Kidney tubule cell (primary cell): ENCODE measurements around the gene CAMK1.
A peak's percentile ranks its signal among the peaks of the same experiment; 100 is the strongest.
"Not testable (repeated sequence)": the region's sequence is repeated elsewhere in the genome, so short reads cannot be mapped to it uniquely, and the experiment has no call there.

Source experiments
- DNase-seq: peaks from one replicate; pipeline ENCODE4 v3.0.0-alpha.2; 2018; ENCODE audit warnings: low spot score

CAMK1 gene

GRCh38 chr3:9771007-9771406 lies 1.3 kb upstream of the CAMK1 start:
- not testable (repeated sequence) for DNase-seq

DNA sequence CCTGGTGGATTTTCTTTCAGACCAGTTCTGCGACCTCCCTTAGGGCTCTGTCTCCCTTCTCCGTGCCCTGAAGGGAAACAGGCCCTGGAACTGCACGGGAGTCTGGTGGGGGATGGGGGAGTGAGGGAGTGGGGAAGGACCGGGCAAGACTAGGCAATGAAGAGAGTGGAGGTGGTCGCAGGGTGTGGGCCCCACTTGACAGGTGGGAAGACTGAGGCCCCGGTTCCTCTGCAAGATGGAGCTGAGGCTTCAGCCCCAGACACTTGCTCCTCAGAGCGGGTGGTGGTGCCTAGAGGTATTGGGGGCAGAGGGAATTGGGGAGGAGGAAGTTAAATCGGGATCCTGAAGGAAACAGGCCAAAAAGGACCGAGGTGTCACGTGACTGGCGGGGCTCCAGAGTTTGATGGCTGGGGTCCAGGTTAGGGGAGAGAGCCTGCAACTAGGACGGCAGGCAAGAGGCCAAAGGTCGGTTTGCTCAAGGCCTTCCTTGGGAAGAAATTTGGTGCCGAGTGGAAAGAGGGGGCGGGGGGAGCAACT lies 597 bp upstream of the CAMK1 start:
- no peak for DNase-seq

GRCh38 chr3:9769012-9769411 lies 735 bp downstream of the CAMK1 start:
- DNase-seq: no peak

DNA sequence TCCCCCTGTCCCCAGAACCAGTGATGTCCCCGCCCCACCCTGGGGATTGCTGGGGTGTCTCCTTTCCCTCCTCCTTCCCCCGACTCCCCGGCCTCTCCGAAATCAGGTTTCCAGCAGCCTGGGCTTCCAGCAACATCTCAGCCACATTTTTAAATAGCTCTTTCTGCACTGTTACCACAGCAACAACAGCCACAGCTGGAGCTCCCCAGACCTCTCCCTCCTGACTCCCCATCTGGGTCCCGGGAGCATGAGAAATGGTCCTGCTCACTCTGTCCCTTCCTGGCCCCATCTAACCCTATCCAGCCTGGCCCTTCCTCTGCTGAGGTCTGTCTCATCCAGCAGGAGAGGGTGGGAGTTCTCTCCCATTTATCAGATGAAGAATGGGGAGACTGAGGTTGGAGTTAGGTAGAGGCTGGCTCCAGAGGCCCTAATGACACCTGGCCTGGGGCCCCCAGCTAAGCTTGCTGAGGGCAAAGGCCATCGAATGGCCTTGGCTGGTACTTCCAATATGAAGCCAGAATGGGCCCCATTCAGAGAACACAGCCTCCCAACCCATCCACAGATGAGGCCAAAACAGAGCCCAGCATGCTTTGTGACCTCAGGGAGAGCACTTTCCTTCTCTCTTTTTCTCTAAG lies 1.5 kb downstream of the CAMK1 start:
- no peak for DNase-seq

GRCh38 chr3:9767418-9767817 lies 2.3 kb downstream of the CAMK1 start:
- DNase-seq: no peak

DNA sequence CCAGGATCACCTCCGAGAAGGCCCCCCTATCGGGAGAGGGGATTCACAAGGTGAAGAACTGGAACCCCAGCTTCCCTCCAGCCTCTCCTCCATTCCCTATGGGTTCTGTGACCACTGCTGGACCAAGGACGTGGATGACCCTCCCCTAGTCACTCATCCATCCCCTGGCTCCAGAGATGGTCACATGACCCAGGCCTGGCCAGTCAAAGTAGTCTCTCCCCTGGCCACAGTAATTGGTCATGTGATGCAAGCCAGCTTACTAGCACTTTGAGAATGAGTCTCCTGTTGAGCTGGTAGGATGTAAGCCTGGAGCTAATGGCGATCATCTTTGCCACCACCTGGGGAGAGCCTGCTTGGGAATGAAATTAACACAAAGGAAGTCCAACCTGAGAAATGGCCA lies 3.9 kb downstream of the CAMK1 start:
- peak; percentile 34 for DNase-seq

- no peak for DNase-seq
Observed at GRCh38 chr3:9762871-9763270, 6.9 kb downstream of the CAMK1 start.

DNA sequence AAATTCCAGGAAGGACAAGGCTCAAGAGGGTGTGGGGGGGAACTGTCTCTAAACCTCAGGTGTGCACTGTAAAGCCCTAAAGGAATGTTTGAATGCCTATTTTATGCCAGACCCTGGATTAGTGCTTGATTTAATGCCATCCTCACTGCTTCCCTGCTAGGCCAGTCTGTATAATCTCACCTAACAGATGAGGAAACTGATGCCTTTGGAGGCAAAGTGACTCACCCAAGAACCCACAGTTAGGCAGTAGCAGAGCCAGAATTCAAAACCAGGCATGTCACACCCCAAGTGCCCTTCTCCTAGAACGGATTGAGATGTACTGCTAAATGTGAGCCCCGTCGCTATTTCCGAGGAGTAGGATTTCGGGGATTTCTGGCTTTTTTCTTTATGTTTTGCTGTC lies 7.8 kb downstream of the CAMK1 start:
- no peak for DNase-seq

DNA sequence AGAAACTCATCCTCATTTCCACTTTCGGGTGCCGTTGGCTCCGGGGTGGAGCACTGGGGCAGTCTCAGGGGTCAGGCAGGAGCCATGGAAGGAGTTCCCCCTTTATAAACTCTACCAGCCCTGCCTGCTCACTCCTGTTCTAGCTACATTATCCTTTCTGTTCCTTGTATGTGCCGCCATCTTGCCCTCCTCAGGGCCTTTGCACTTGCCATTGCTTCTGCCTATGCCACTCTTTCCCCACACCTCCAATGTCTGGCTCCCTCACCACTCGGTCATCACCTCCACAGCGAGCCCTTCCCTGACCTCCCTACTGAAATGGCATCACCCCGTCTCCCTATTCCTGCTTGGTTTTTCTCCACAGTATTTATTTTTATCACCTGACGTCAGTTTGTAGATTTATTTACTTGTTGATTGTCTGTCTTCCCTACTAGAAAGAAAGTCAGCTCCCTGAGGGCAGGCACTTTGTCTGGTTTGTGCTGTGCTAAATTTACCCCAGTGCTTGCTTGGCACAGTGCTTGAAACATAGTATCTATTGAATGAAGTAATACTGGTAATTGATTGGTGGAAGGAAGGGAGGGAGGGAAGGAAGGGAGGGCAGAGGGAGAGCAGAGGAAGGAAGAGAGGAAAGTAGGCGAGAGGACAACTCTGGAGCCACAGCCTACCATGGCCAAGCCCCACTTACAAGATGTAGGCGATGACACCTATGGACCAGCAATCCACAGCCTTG lies 8.8 kb downstream of the CAMK1 start:
- DNase-seq: no peak

GRCh38 chr3:9757427-9757826 lies 12.3 kb downstream of the CAMK1 start:
- DNase-seq: no peak

DNA sequence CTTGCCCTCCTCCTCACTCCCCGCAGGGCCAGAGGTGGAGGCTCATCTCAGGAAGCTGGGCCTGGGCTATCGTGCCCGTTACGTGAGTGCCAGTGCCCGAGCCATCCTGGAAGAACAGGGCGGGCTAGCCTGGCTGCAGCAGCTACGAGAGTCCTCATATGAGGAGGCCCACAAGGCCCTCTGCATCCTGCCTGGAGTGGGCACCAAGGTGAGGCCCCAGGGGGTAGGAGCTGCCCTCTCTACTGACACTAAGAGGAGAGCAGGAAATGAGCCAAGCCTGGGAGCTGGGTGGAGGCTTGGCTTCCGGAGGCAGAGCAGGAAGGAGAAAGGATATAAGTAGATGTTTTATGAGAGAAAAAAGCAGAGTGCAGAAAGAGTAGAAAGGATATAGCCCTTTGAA lies 15.1 kb downstream of the CAMK1 start:
- peak; percentile 26 for DNase-seq

DNA sequence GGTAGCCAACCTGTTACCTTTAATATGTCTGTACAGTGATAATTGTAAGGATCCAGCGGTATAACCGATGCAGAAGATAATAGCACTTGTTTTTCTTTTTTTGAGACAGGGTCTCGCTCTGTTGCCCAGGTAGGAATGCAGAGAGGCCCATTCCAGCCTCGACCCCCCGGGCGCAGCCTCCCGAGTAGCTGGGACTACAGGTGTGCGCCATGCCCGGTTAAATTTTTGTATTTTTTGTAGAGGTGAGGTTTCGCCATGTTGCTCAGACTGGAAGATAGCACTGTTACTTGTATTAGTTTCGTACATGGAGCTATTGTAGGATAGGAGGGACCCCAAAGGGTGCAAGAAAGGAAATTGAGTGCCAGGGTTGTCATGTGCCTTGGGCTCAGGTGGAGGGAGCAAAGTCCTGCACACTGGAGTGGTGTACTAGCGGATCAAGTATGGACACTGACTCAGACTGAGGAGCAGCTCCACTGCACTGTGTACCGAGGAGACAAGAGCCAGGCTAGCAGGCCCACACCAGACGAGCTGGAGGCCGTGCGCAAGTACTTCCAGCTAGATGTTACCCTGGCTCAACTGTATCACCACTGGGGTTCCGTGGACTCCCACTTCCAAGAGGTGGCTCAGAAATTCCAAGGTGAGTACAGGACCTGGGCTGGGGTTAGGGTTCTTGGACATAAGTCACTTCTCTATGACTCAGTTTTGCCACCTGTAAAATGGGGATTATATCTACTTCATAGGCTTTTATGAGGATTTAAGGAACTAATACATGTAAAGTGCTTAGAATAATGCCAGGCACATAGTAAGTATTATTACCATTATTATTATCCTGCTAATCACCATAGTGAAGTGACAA lies 19.0 kb downstream of the CAMK1 start:
- peak; percentile 57 for DNase-seq

- peak; percentile 99 for DNase-seq
Observed at GRCh38 chr3:9749645-9750555, 19.8 kb downstream of the CAMK1 start, which contains the start of gene OGG1. TSS of gene OGG1 (plus strand) at chr3:9749952. CDS start at chr3:9750287, 335 bp downstream.

- DNase-seq: no peak
Observed at GRCh38 chr3:9749296-9749644, 20.5 kb downstream of the CAMK1 start.

- no peak for DNase-seq
Observed at GRCh38 chr3:9748031-9748430, 21.7 kb downstream of the CAMK1 start.

DNA sequence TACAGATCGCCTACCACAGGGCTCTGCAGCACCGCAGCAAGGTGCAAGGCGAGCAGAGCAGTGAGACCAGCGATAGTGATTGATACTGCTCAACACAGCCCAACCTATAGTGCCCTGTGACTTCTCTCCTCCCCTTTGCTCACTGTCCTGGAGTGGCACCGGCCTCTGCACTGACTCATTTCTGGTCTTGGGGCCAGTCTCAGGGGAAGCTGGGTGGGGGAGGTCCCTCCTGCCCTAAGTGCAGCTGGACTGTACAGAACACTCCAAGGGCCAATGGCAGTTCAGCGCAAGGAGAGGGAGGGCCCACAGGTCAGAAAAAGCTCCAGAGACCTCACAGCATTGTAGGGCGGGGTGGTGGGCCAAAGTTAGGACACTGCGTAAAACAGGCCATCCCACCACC lies 22.5 kb downstream of the CAMK1 start:
- DNase-seq: peak; percentile 25

- no peak for DNase-seq
Observed at GRCh38 chr3:9746330-9746729, 23.4 kb downstream of the CAMK1 start.

GRCh38 chr3:9745521-9745920 lies 24.2 kb downstream of the CAMK1 start:
- no peak for DNase-seq

- no peak for DNase-seq
Observed at GRCh38 chr3:9744162-9744561, 25.6 kb downstream of the CAMK1 start.

GRCh38 chr3:9743548-9743947 lies 26.2 kb downstream of the CAMK1 start:
- no peak for DNase-seq

DNA sequence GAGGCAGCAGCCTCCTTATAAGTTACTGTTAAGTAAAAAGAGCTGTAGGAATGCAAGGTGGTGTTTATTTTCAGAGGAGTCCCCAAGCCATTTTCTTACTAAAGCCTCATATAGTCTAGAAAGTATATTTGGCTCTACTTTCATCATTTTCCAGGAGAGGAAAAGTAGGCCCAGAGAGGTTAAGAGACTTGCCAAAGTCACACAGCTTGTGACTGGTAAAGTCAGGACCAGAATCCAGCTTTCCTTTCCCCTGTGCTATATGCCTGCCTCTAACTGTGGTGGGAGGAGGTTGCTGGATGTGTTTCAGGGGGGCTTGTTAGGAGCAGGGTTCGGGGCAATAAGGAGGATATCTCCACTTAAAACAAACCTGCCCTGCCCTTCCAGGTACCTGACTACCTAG lies 27.2 kb downstream of the CAMK1 start:
- no peak for DNase-seq

DNA sequence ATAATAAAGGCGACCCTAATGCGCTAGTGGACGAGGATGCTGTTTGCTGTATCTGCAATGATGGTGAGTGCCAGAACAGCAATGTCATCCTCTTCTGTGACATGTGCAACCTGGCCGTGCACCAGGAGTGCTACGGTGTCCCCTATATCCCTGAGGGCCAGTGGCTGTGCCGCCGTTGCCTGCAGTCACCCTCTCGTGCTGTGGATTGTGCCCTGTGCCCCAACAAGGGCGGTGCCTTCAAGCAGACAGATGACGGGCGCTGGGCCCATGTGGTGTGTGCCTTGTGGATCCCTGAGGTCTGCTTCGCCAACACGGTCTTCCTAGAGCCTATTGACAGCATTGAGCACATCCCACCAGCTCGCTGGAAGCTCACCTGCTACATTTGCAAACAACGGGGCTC lies 30.6 kb downstream of the CAMK1 start:
- no peak for DNase-seq
